ENCODE measurements around the gene UMAD1. TPM values are rescaled to one million over a fixed set of nuclear protein-coding genes. Genes with fewer than 3 reads are reported as not detected.

UMAD1 gene
- polyA plus RNA-seq, 1 of the 3 experiments (the other 2 are of a cell fraction) = 13.9 TPM

DNA sequence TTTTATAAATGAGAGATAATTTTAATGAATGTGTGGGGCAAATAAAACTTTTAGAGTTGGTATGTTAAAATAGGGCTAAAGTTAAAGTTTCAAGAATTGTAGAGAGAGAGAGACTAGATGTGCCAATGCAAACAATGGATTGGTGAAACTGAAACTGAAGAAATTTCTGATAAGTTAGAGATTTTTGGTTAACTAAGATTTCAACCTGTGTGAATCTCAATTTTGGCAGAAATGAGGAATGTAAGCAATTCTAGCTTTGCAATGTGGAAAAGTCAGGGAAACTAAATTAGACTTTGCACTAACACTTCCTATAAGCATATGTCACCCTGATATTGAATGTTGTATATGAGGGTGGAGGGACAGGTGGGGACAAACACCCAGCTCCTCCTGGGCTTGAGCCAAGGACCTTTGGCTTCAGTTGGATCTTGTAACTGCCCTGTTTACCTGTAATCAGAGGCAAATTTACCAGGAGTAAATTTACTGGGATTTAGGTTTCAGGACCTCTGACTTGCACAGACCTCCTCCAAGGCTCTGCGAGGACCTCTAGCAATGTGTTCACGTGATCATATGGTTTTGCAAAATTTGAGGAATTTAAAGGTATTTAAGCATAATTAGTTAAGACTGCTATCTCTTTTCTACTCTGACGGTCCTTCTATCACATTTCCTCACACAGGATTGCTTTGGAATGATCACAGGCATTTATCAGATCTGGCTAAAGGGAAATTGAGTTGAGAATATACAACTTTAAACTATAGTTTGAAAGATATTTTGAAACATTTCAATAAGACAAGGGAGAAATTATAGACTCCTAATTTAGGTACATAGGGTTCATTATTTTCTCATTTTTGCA lies 110.9 kb downstream of the UMAD1 start:
- no peaks in the 10 kb centered on the region for H3F3A ChIP-seq (replicated peaks; ENCODE audit: insufficient read depth)
- ChIA-PET POLR2A (no interaction called here), CTCF (interaction anchor here (1.2 to 1.5 kb wide), 5 partner anchors 10 to 71 kb away, joined by 3 to 5 read pairs (median 4); no protein-coding TSS in a partner anchor)
- 88% methylated on average over 3 of the region's 3 CpGs for WGBS (ENCODE audit: low lambda C conversion rate)
- DNase-seq = no peak
- no peak for TF ChIP-seq YY1 (IDR thresholded peaks at IDR 0.05; ENCODE audit: low read depth)
- TF ChIP-seq MXI1 (IDR thresholded peaks at IDR 0.05; ENCODE audit: low read depth, low read length) = no peak
- TF ChIP-seq GATA2 (CRISPR knock-in tag; IDR thresholded peaks at IDR 0.05) = no peak
- TF ChIP-seq, protein P1, sequence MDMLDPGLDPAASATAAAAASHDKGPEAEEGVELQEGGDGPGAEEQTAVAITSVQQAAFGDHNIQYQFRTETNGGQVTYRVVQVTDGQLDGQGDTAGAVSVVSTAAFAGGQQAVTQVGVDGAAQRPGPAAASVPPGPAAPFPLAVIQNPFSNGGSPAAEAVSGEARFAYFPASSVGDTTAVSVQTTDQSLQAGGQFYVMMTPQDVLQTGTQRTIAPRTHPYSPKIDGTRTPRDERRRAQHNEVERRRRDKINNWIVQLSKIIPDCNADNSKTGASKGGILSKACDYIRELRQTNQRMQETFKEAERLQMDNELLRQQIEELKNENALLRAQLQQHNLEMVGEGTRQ (IDR thresholded peaks at IDR 0.05; ENCODE audit: borderline replicate concordance, low read depth, low read length) = no peak
- no peak for TF ChIP-seq TAF1 (IDR thresholded peaks at IDR 0.05; ENCODE audit: borderline replicate concordance, low read depth, low read length)
- TF ChIP-seq IRF3 (IDR thresholded peaks at IDR 0.05; ENCODE audit: low read depth, low read length) = no peak
- no peak for TF ChIP-seq ELF1 (IDR thresholded peaks at IDR 0.05)
- TF ChIP-seq NFIC (IDR thresholded peaks at IDR 0.05; ENCODE audit: borderline replicate concordance) = no peak
- TF ChIP-seq, protein P2, sequence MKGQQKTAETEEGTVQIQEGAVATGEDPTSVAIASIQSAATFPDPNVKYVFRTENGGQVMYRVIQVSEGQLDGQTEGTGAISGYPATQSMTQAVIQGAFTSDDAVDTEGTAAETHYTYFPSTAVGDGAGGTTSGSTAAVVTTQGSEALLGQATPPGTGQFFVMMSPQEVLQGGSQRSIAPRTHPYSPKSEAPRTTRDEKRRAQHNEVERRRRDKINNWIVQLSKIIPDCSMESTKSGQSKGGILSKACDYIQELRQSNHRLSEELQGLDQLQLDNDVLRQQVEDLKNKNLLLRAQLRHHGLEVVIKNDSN (IDR thresholded peaks at IDR 0.05; ENCODE audit: borderline replicate concordance, low read depth) = no peak
- no peak for TF ChIP-seq MEF2A (IDR thresholded peaks at IDR 0.05; ENCODE audit: borderline replicate concordance, low read depth)
- TF ChIP-seq, protein P3, sequence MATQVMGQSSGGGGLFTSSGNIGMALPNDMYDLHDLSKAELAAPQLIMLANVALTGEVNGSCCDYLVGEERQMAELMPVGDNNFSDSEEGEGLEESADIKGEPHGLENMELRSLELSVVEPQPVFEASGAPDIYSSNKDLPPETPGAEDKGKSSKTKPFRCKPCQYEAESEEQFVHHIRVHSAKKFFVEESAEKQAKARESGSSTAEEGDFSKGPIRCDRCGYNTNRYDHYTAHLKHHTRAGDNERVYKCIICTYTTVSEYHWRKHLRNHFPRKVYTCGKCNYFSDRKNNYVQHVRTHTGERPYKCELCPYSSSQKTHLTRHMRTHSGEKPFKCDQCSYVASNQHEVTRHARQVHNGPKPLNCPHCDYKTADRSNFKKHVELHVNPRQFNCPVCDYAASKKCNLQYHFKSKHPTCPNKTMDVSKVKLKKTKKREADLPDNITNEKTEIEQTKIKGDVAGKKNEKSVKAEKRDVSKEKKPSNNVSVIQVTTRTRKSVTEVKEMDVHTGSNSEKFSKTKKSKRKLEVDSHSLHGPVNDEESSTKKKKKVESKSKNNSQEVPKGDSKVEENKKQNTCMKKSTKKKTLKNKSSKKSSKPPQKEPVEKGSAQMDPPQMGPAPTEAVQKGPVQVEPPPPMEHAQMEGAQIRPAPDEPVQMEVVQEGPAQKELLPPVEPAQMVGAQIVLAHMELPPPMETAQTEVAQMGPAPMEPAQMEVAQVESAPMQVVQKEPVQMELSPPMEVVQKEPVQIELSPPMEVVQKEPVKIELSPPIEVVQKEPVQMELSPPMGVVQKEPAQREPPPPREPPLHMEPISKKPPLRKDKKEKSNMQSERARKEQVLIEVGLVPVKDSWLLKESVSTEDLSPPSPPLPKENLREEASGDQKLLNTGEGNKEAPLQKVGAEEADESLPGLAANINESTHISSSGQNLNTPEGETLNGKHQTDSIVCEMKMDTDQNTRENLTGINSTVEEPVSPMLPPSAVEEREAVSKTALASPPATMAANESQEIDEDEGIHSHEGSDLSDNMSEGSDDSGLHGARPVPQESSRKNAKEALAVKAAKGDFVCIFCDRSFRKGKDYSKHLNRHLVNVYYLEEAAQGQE (IDR thresholded peaks at IDR 0.05; ENCODE audit: low read depth, low read length) = no peak
- H3K79me2 ChIP-seq (ENCODE audit: insufficient read depth) = no peaks in the 10 kb centered on the region
- H3K36me3 ChIP-seq (replicated peaks in 1 of 2; ENCODE audit: control insufficient read depth in 1 of 2, insufficient read depth in 2 of 2, low read length in 1 of 2) = no peaks in the 10 kb centered on the region
- no peak overlapping the region; a peak in 1 of 4 replicates for H3K4me3 ChIP-seq (ENCODE audit: low read depth in 2 of 2, low read length in 1 of 2)
- H2AFZ ChIP-seq (ENCODE audit: low read depth) = no peak overlapping the region
- no peaks in the 10 kb centered on the region for H3K9me3 ChIP-seq
- peaks cover 0 to 4% of the 10 kb centered on the region in 2 experiments; a peak in 2 of 4 replicates for H3K4me1 ChIP-seq (ENCODE audit: control insufficient read depth in 1 of 2, insufficient read depth in 2 of 2, low read depth in 1 of 2, low read length in 1 of 2)
- H4K20me1 ChIP-seq (ENCODE audit: insufficient read depth) = no peaks in the 10 kb centered on the region
- H3K4me2 ChIP-seq = 0 out of 2 replicates have a peak overlapping the region, but pooled peaks have one; percentile 2
- H3K9ac ChIP-seq = no peak overlapping the region
- no peaks in the 10 kb centered on the region for H3K27me3 ChIP-seq (ENCODE audit: insufficient read depth)
- no peaks in the 10 kb centered on the region for H3K9me2 ChIP-seq
- H3K27ac ChIP-seq (ENCODE audit: low read depth in 2 of 2, low read length in 1 of 2) = no peak overlapping the region
